Vagina (tissue), 2 donors: ENCODE data around the gene DHDDS.

Experiments used
- CTCF ChIP-seq, 3 experiments: fragments of 450-650 bp in 2 of 3; fragments of 200-600 bp in 1 of 3; sonication (generic) in 1 of 3; IDR thresholded peaks; one replicate each; pipeline ENCODE4 v1.5.1; 2017 to 2019; ENCODE audit warnings: antibody characterized with exemption in 3 of 3, mild to moderate bottlenecking in 2 of 3, moderate library complexity in 2 of 3
- POLR2A ChIP-seq, 2 donors: fragments of 450-650 bp; IDR thresholded peaks; one replicate each; pipeline ENCODE4 v1.6.1; 2017; ENCODE audit warnings: antibody characterized with exemption in 2 of 2, mild to moderate bottlenecking in 2 of 2, moderate library complexity in 2 of 2
- POLR2AphosphoS5 ChIP-seq, 2 donors: sonication (generic); formaldehyde crosslinking; IDR thresholded peaks; one replicate each; pipeline ENCODE4 v1.9.0; 2017; ENCODE audit warnings: antibody characterized with exemption in 2 of 2, mild to moderate bottlenecking in 2 of 2, low read depth in 1 of 2; ENCODE audit not compliant: insufficient read depth in 1 of 2

GRCh38 chr1:26405281-26405915 is 26.7 kb upstream of the DHDDS start:
- TF ChIP-seq POLR2AphosphoS5 (IDR thresholded peaks at IDR 0.05; ENCODE audit: insufficient read depth in 1 of 2, low read depth in 1 of 2) (no peak), POLR2A (IDR thresholded peaks at IDR 0.05) (no peak), CTCF (IDR thresholded peaks at IDR 0.05) (no peak)
